CD14-positive monocyte (primary cell): ENCODE results near the gene ARMH3. TPM values are rescaled to one million over a fixed set of nuclear protein-coding genes. Genes with fewer than 3 reads are reported as not detected.

Experiments
- DNase-seq, 3 donors: peaks; one replicate each; pipeline ENCODE4 v3.0.0-alpha.2; 2011 to 2022
- H2AFZ ChIP-seq: 2 replicates; pipeline ENCODE4 v1.6.0; 2012; ENCODE audit warnings: mild to moderate bottlenecking, low read depth, low read length, inconsistent platforms; ENCODE audit not compliant: insufficient read depth, poor library complexity, severe bottlenecking
- H3K27ac ChIP-seq, 2 donors: 1 replicate in 1 of 2; 2 replicates in 1 of 2; pipeline ENCODE4 v1.5.1; 2012 to 2013; ENCODE audit warnings: low read length in 2 of 2, control low read depth in 1 of 2, inconsistent platforms in 1 of 2, low read depth in 1 of 2, mild to moderate bottlenecking in 1 of 2
- H3K27me3 ChIP-seq, 2 donors: one replicate each; pipeline versions ENCODE4 v1.6.0 to v1.6.1; 2011 to 2013; ENCODE audit warnings: low read length in 2 of 2; ENCODE audit not compliant: control insufficient read depth in 2 of 2, insufficient read depth in 2 of 2
- H3K36me3 ChIP-seq, 2 donors: replicated peaks in 1 of 2; 1 replicate in 1 of 2; 2 replicates in 1 of 2; pipeline versions ENCODE4 v1.5.1 to v1.6.1; 2012 to 2013; ENCODE audit warnings: low read length in 2 of 2, control low read depth in 1 of 2, inconsistent platforms in 1 of 2, mild to moderate bottlenecking in 1 of 2; ENCODE audit not compliant: insufficient read depth in 2 of 2, control insufficient read depth in 1 of 2
- H3K4me1 ChIP-seq, 2 donors: 1 replicate in 1 of 2; 2 replicates in 1 of 2; pipeline versions ENCODE4 v1.5.1 to v1.6.1; 2012 to 2013; ENCODE audit warnings: low read length in 2 of 2, control low read depth in 1 of 2, inconsistent platforms in 1 of 2, mild to moderate bottlenecking in 1 of 2, moderate library complexity in 1 of 2; ENCODE audit not compliant: insufficient read depth in 2 of 2, control insufficient read depth in 1 of 2
- H3K4me2 ChIP-seq: replicated peaks from 2 replicates; pipeline ENCODE3; 2012; ENCODE audit warnings: low read length, moderate library complexity, mild to moderate bottlenecking; ENCODE audit not compliant: poor library complexity, severe bottlenecking; ENCODE audit errors: extremely low read depth
- H3K4me3 ChIP-seq, 3 experiments: fragments of 200-600 bp in 1 of 3; sonication (generic) in 1 of 3; replicated peaks in 1 of 3; 1 replicate in 2 of 3; 2 replicates in 1 of 3; pipeline ENCODE4 v1.5.1; 2011 to 2013; ENCODE audit warnings: low read length in 3 of 3, mild to moderate bottlenecking in 3 of 3, control low read depth in 2 of 3, low read depth in 2 of 3, inconsistent platforms in 1 of 3, moderate library complexity in 1 of 3
- H3K79me2 ChIP-seq: 2 replicates; pipeline ENCODE4 v1.6.0; 2012; ENCODE audit warnings: mild to moderate bottlenecking, control low read depth, inconsistent platforms, low read length, moderate library complexity; ENCODE audit not compliant: insufficient read depth
- H3K9ac ChIP-seq: 2 replicates; pipeline ENCODE4 v1.6.0; 2017; ENCODE audit warnings: low read length, mild to moderate bottlenecking; ENCODE audit not compliant: insufficient read depth, poor library complexity, severe bottlenecking
- H3K9me3 ChIP-seq, 2 donors: replicated peaks in 1 of 2; 1 replicate in 1 of 2; 2 replicates in 1 of 2; pipeline versions ENCODE4 v1.5.1 to v1.6.1; 2012 to 2013; ENCODE audit warnings: low read length in 2 of 2, control low read depth in 1 of 2; ENCODE audit not compliant: control insufficient read depth in 1 of 2, insufficient read depth in 1 of 2
- H4K20me1 ChIP-seq: 2 replicates; pipeline ENCODE4 v1.6.0; 2012; ENCODE audit warnings: mild to moderate bottlenecking, low read length, control low read depth, moderate library complexity; ENCODE audit not compliant: insufficient read depth
- H3K27ac Mint-ChIP-seq, 7 donors: one replicate each; pipeline ENCODE4 v1.8.0; 2020; ENCODE audit warnings: mild to moderate bottlenecking in 7 of 7, mixed read lengths in 7 of 7, moderate library complexity in 6 of 7, inconsistent platforms in 2 of 7
- H3K27me3 Mint-ChIP-seq, 3 donors: one replicate each; pipeline ENCODE4 v1.8.0; 2021 to 2022; ENCODE audit warnings: low read depth in 3 of 3, mild to moderate bottlenecking in 3 of 3, mixed read lengths in 3 of 3, moderate library complexity in 3 of 3, inconsistent platforms in 1 of 3
- H3K36me3 Mint-ChIP-seq, 2 donors: one replicate each; pipeline ENCODE4 v1.8.0; 2020; ENCODE audit warnings: mixed read lengths in 2 of 2, inconsistent platforms in 1 of 2, mild to moderate bottlenecking in 1 of 2
- H3K4me1 Mint-ChIP-seq: one replicate; pipeline ENCODE4 v1.8.0; 2020; ENCODE audit warnings: mild to moderate bottlenecking, mixed read lengths
- H3K4me3 Mint-ChIP-seq, 2 donors: one replicate each; pipeline ENCODE4 v1.8.0; 2020; ENCODE audit warnings: mild to moderate bottlenecking in 2 of 2, mixed read lengths in 2 of 2, moderate library complexity in 1 of 2
- H3K9me3 Mint-ChIP-seq, 7 donors: one replicate each; pipeline ENCODE4 v1.8.0; 2020 to 2022; ENCODE audit warnings: mixed read lengths in 7 of 7, mild to moderate bottlenecking in 6 of 7, moderate library complexity in 6 of 7, inconsistent platforms in 2 of 7
- CTCF ChIP-seq: fragments of 200-600 bp; IDR thresholded peaks from one replicate; pipeline ENCODE4 v1.8.0; 2022; ENCODE audit warnings: antibody characterized with exemption, mild to moderate bottlenecking
- WGBS: methylation state at CpG from one replicate; pipeline ENCODE4 v1.1.5; 2013; ENCODE audit warnings: missing lambda C conversion rate; ENCODE audit not compliant: insufficient coverage; 5-methylcytosine and 5-hydroxymethylcytosine counted together
- intact Hi-C, 2 donors: fragments of 100-400 bp; cut with micrococcal nuclease; formaldehyde crosslinking; loops; one replicate each; pipeline versions ENCODE4 v1.15.0 to v1.15.1; 2023
- polyA plus RNA-seq, 3 donors: library from polyadenylated mRNA; depleted of rRNA in 1 of 3; unstranded in 2 of 3; stranded (reverse) in 1 of 3; fragments of 300-500 nt in 2 of 3; fragments of >200 nt in 1 of 3; fragmentation: Illumina TruSeq in 2 of 3; gene quantifications; 1 replicate in 2 of 3; 2 replicates in 1 of 3; pipeline ENCODE4 v1.2.3, GENCODE V29; 2012 to 2021

ARMH3 gene
- polyA plus RNA-seq, 3 donors, result 20.4 to 26.3 (median 22.1) TPM

GRCh38 chr10:101840102-101840684 lies 215.8 kb downstream of the ARMH3 start:
- peak overlapping the region; percentile 88 for H3K4me2 ChIP-seq
- Mint-ChIP-seq H3K27ac (peak overlapping the region in 3 of 7 donors; percentile 50 to 69 (median 58)), H3K4me1 (peaks cover 54% of the 10 kb centered on the region), H3K36me3 (peaks cover 19% of the 10 kb centered on the region in 2 donors), H3K4me3 (peak overlapping the region; percentile 80 to 90), H3K9me3 (peaks cover 0 to under 1% (median 0%) of the 10 kb centered on the region in 7 donors), H3K27me3 (peaks cover 27 to 42% (median 30%) of the 10 kb centered on the region in 3 donors)
- peak overlapping the region; percentile 36 for H3K9ac ChIP-seq
- peaks cover 40 to 54% of the 10 kb centered on the region in 2 donors for H3K4me1 ChIP-seq
- H3K79me2 ChIP-seq, result no peaks in the 10 kb centered on the region
- WGBS, result 0% methylated on average over 2 of the region's 19 CpGs
- intact Hi-C loops, result loop anchor here (5.0 kb wide), 3 partner anchors 172 to 232 kb away; partner anchors contain the start of gene HPS6 (in 1 of the 2)
- peak overlapping the region; percentile 7 to 70 (median 13) for H3K4me3 ChIP-seq
- peak in 2 of 3 donors; percentile 14 to 38 for DNase-seq
- TF ChIP-seq CTCF, result no peak
- peaks cover 82% of the 10 kb centered on the region for H4K20me1 ChIP-seq
- H3K27ac ChIP-seq, result no peak overlapping the region
- H3K36me3 ChIP-seq, result peaks cover 0 to 7% of the 10 kb centered on the region in 2 donors
- peak overlapping the region; percentile 72 for H2AFZ ChIP-seq
- no peaks in the 10 kb centered on the region for H3K9me3 ChIP-seq
- H3K27me3 ChIP-seq, result peaks cover 5 to 16% of the 10 kb centered on the region in 2 donors

- WGBS, result 16% methylated on average over 22 of the region's 36 CpGs
- Mint-ChIP-seq H3K27ac (peak overlapping the region in 2 of 7 donors; percentile 36 to 75), H3K27me3 (peaks cover 27 to 42% (median 30%) of the 10 kb centered on the region in 3 donors), H3K4me1 (peaks cover 58% of the 10 kb centered on the region), H3K4me3 (peak overlapping the region; percentile 77 to 90), H3K9me3 (no peaks in the 10 kb centered on the region), H3K36me3 (peaks cover 14 to 15% of the 10 kb centered on the region in 2 donors)
- H3K36me3 ChIP-seq, result peaks cover 0 to 1% of the 10 kb centered on the region in 2 donors
- H2AFZ ChIP-seq, result peak overlapping the region; percentile 72
- H3K79me2 ChIP-seq, result no peaks in the 10 kb centered on the region
- intact Hi-C loops, result loop anchor here (5.0 kb wide), 3 partner anchors 173 to 233 kb away; partner anchors contain the start of gene HPS6 (in 1 of the 2)
- no peaks in the 10 kb centered on the region for H3K9me3 ChIP-seq
- peak overlapping the region; percentile 7 to 70 (median 13) for H3K4me3 ChIP-seq
- no peak for TF ChIP-seq CTCF
- peak overlapping the region; percentile 88 for H3K4me2 ChIP-seq
- H3K27ac ChIP-seq, result no peak overlapping the region
- peaks cover 82% of the 10 kb centered on the region for H4K20me1 ChIP-seq
- DNase-seq, result peak in 2 of 3 donors; percentile 35 to 37
- H3K27me3 ChIP-seq, result peaks cover 5 to 16% of the 10 kb centered on the region in 2 donors
- peaks cover 46 to 58% of the 10 kb centered on the region in 2 donors for H3K4me1 ChIP-seq
- peak overlapping the region; percentile 36 for H3K9ac ChIP-seq
Observed at GRCh38 chr10:101839416-101840063, 216.4 kb downstream of the ARMH3 start.
